Measurements from ENCODE around the gene DENND4A.

- TF ChIP-seq CTCF (IDR thresholded peaks at IDR 0.05; ENCODE audit: low read depth, low read length, poor library complexity, severe bottlenecking) = no peak
- TF ChIP-seq EZH2phosphoT487 (IDR thresholded peaks at IDR 0.05; ENCODE audit: borderline replicate concordance, low read length) = no peak
Observed at GRCh38 chr15:65806397-65806796, 14.3 kb upstream of the DENND4A start.
